Activated CD4-positive, alpha-beta T cell treated with anti-CD3 and anti-CD28 coated beads, Interleukin-10, Interleukin-2, amounts not matched to agents 100 ng/mL and 50 ng/mL, durations not matched to agents 16 hours and 8 hours (primary cell): ENCODE results near the gene TKT.

ENCODE experiments used
- DNase-seq: peaks from one replicate; pipeline ENCODE4 v3.0.0-alpha.2; 2020

The TKT gene

DNA sequence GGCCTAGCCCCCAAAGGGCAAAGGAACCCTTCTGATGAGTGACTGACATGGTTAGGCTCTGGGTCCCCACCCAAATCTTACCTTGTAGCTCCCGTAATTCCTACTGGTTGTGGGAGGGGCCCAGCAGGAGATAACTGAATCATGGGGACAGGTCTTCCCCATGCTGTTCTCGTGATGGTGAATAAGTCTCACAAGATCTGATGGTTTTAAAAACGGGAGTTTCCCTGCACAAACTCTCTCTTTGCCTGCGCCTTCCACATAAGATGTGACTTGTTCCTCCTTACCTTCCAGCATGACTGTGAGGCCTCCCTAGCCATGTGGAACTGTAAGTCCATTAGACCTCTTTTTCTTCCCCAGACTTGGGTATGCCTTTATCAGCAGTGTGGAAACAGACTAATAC, 16.9 kb downstream of the TKT start:
- no peak for DNase-seq

GRCh38 chr3:53238051-53238850, 17.6 kb downstream of the TKT start:
- no peak for DNase-seq

GRCh38 chr3:53236112-53236841, 19.5 kb downstream of the TKT start:
- peak; percentile 46 for DNase-seq

DNA sequence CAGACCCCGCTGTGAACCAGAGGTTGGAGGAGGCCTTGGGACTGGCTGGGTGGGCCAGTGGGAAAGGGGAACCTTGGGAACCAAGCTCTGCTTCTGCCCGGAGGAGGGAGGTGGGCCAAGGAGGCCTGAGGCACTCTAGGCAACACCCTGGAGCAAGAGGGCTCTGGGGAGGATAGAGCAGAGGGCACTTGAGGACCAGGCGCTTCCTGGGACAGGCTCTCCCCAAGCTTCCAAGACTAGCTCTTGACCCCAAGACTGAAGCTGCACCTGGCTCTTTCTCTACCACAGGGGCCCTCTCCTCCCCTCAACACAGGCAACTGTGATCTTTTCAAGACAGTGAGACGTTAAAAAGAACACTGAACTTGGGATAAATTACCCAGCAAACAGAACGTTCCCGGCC, 20.3 kb downstream of the TKT start:
- no peak for DNase-seq

GRCh38 chr3:53234841-53235232, 21.0 kb downstream of the TKT start:
- no peak for DNase-seq

DNA sequence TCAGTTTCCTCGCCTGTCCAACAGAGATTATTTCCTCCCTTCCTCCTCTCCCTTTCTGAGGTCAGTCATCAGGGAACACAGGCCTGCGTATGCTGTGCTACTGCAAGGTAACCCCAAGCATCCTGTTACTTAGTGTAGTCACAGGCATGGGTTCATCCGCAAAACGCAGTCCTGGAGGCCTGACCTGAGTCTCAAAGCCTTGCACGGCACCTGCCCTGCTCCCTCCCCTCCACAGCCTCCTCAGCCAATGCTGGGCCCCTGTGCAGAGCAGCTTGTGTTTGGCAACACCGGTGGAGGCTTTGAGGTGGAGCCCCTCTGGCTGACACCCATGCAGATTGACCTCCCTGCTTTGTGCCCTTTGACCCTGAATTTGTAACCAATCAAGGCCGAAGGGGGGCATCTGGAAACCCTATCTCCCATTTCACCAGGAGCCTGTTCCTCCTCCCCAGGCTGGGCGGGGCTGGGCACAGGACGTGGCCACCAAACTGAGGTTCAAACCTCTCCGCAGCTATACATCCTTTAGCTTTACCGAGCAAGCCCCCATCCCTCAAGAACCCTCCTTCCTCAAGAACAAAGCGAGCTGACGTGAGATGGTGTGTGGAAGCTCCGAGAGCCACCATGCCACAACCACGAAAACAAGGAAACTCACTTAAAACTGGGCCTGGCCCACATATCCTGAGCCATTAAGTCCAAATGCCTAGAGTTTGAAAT, 21.5 kb downstream of the TKT start:
- DNase-seq: no peak

GRCh38 chr3:53232641-53233377, 23.0 kb downstream of the TKT start:
- no peak for DNase-seq

DNA sequence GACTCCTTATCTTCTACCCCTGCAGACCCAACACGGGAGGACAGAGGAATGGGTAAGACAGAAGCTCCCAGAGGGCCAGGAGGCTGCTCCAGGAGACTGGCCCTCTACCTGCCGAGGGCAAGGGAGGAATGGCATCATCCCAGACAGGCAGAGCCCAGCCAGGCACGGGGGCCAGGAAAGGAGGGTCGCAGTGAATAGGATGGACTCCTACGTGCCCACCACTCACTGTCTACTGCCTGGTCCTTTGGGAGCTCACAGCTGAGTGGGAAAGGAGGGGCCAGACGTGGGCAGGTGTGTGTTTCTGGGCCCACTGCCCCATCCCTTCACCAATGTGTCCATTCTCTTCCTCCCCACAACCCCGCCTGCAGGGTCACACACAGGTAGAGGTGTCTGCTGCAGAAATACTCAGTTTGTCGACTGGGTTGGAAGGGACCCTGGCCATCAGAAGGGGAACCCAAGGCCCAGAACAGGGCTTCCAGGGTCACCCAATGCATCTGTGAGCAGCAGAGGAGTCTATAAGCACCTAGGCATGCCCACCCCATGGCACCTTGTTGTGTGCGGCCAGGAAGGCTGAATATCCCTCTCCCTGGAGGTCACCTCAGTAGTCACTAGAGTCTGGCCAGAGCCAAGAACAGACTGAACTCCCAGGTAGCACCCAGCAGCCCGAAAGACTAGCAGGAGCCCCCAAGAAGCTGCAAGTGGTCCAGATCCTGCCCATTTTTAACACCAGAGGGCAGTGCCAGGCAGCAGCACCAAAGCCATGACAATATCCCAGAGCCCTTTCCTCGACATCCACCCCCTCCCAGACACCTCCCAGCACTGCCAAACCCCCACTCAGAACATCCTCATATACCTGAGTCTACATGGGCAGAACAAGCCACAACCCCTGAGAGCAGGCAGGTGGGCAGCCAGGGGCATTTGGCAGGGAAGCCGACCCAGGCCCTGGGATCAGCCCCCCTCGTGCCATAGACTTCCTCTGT, 24.0 kb downstream of the TKT start:
- DNase-seq: no peak

DNA sequence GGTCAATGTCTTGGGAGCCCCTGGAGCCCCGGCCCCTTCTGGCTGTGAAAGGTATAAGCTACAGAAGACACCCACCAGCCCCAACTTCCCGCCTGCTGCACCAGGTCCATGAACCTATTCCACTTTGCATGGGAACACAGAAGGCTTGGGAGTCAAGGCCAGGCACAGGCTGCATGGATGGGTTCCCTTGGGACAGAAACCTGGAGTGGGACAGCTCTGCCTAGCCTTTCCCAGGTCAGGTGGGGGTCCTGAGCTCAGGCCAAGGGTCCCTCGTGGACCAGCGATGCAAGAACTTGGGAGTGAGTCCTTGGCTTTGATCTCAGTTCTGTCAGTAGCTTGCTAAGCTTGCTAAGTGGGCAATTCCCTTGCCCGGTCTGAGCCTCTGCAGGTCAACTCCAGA, 25.0 kb downstream of the TKT start:
- DNase-seq: no peak

DNA sequence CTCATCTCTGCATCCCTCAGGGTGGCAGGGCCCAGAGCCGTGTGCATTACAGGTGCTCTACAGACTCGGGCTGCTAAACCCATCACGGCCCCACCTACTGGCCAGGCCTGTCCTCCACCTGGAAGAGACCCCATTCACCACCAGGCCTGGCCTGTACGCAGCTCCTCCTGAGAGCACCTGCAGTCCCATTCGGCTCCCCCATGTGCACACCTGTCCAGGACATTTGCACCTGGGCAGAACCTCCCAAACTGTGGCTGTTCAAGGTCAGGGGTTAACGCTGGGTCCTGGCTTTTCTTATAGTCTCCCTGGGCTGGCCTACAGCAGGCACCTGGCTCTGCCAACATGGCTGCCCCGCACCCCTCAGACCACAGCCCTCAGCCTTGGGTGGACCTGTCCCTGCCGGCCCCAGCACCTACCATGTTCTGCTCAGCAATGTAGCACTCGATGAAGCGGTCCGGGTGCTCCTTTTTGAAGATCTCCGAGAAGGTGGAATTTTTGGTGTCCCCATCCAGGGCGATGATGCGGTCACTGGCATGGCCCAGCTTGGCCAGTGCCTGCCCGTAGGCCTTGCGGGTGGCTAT, 25.7 kb downstream of the TKT start:
- no peak for DNase-seq

GRCh38 chr3:53229606-53230005, 26.2 kb downstream of the TKT start:
- DNase-seq: no peak

DNA sequence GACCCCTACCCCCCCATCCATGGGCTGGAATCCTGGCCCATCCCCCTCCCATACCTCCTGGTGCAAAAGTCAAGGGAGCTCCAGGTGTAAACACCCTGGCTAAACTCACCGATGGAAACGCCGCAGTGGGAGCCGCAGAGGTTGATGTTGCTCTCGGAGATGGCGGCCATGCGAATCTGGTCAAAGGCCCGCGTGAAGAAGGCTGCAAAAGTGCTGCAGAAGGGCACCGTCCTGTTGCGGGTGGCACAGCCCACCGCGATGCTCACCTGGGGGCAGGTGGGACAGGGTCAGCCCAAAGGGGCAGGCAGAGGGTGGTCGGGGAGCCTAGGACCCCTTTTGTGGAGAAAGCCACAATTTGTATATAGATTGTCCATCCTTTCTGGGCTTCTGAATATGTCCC, 26.7 kb downstream of the TKT start:
- DNase-seq: no peak

DNA sequence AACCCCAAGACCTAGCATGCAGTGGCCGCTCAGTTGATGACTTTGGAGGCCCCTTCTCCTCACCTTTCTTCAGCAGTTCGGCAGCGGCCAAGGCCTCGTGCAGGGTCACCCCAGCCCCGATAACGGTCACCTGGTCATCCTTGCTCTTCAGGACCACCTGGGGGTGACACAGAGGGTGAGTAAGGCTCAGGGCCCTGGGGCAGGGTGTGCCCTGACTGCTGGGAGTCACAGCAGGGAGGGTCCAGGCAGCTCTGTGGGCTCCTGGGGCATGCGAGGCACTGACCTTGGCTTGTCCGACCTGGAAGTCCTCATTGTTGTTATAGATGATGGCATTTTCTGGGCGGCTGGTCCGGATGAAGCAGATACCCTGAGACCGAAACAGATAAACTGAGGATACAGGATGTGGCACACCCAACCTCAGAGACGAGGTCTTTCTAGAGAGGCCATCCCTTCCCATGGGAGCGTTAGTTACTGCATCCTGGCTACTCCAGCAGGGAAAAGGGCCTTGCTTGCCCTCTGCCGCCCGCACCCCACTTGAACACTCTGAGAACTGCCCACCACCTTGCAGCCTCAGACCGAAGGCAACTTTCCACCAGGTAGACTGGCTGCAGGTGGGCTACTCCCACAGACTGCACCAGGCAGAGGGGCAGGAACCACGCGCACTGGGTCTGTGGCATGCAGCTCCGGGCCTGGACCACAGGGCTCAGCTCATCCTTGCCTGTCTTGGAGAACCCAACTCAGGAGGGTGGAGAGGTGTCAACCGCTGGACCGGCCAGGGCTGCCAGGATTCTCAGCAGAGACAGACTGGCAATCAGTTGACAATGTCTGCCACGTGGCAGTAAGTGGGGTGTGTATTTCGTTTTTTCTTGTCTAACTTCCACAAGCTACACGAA, 27.6 kb downstream of the TKT start:
- no peak for DNase-seq

GRCh38 chr3:53226841-53227407, 28.9 kb downstream of the TKT start:
- DNase-seq: no peak

GRCh38 chr3:53226142-53226840, 29.5 kb downstream of the TKT start:
- no peak for DNase-seq

GRCh38 chr3:53225651-53226050, 30.2 kb downstream of the TKT start:
- DNase-seq: no peak

- DNase-seq: no peak
These were observed 30.6 kb downstream of the TKT start for GRCh38 chr3:53225181-53225580.

GRCh38 chr3:53224536-53224935, 31.3 kb downstream of the TKT start:
- no peak for DNase-seq

DNA sequence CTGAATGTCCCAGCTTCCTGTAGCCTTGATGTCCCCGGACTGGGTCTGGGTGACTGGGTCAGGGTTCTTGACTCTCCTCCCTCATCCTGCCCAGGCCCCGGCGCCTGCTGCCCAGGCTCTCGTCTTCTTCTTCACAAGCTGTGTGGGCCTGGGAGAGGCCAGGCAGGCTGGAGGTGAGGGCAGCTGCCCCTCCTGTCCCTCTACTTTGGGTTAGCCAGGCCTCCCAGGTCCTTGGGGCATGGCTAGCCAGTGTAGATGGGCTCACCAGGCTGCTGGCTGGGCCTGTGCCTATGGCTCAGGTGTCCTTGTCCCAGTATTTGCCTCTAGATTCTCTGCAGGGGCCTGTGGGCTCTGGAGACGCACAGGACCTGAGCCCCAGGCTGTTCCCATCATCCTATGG, 31.8 kb downstream of the TKT start:
- DNase-seq: no peak
